Neural crest cell (in vitro differentiated cells): Measurements from ENCODE around the gene PGM1. TPM values are rescaled to one million over a fixed set of nuclear protein-coding genes. Genes with fewer than 3 reads are reported as not detected.

Experiments used
- DNase-seq: peaks from one replicate; pipeline ENCODE4 v3.0.0; 2021; ENCODE audit warnings: low read depth, mixed read lengths, low spot score
- H3K27ac Mint-ChIP-seq: one replicate; pipeline ENCODE4 v1.8.0; 2021; ENCODE audit warnings: mild to moderate bottlenecking, mixed read lengths; ENCODE audit not compliant: unreplicated experiment
- H3K27me3 Mint-ChIP-seq: 2 replicates; pipeline ENCODE4 v1.8.0; 2021; ENCODE audit warnings: low read depth, mild to moderate bottlenecking, mixed read lengths
- H3K36me3 Mint-ChIP-seq: 2 replicates; pipeline ENCODE4 v1.8.0; 2021; ENCODE audit warnings: low read depth, mild to moderate bottlenecking, mixed read lengths
- H3K4me1 Mint-ChIP-seq: 2 replicates; pipeline ENCODE4 v1.8.0; 2021; ENCODE audit warnings: mixed read lengths
- H3K4me3 Mint-ChIP-seq: one replicate; pipeline ENCODE4 v1.8.0; 2021; ENCODE audit warnings: mild to moderate bottlenecking, mixed read lengths
- H3K9me3 Mint-ChIP-seq: 2 replicates; pipeline ENCODE4 v1.8.0; 2021; ENCODE audit warnings: mixed read lengths
- total RNA-seq: library from RNA; stranded (reverse); gene quantifications from 2 replicates; pipeline ENCODE4 v1.2.1, GENCODE V29; 2021
- TF ChIP-seq, protein P1 (sequence below): fragments of 200-600 bp; sonication (generic); conservative IDR thresholded peaks from 2 replicates; pipeline ENCODE4 v1.5.0; 2021; ENCODE audit warnings: antibody characterized with exemption, mild to moderate bottlenecking

The PGM1 gene
- total RNA-seq, 1 donor from 2014 or later = 35.3 TPM

DNA sequence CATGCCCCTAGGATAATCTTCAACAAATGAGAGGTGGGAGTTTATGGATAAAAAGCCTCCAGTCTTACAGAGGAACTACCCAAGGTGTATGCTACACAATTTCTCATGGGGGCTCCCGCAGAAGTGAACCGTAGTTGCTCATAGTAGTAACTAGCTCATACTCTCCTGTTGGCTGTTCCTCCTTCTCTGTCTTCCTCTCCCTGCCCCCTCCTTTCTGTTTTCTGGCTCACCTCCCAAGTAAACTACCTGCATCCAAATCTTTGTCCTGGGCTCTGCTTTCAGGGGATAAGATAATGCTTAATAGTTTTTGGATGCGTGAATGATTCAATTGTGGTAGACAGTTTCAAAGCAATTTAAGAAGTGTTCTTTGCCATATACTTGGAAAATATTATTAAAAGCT, 90.5 kb downstream of the PGM1 start:
- DNase-seq = no peak
- Mint-ChIP-seq H3K27me3 (no peaks in the 10 kb centered on the region), H3K4me1 (peaks cover 4% of the 10 kb centered on the region), H3K36me3 (no peaks in the 10 kb centered on the region), H3K9me3 (peaks cover 8% of the 10 kb centered on the region), H3K4me3 (no peak overlapping the region), H3K27ac (no peak overlapping the region)
- TF ChIP-seq, protein P1, sequence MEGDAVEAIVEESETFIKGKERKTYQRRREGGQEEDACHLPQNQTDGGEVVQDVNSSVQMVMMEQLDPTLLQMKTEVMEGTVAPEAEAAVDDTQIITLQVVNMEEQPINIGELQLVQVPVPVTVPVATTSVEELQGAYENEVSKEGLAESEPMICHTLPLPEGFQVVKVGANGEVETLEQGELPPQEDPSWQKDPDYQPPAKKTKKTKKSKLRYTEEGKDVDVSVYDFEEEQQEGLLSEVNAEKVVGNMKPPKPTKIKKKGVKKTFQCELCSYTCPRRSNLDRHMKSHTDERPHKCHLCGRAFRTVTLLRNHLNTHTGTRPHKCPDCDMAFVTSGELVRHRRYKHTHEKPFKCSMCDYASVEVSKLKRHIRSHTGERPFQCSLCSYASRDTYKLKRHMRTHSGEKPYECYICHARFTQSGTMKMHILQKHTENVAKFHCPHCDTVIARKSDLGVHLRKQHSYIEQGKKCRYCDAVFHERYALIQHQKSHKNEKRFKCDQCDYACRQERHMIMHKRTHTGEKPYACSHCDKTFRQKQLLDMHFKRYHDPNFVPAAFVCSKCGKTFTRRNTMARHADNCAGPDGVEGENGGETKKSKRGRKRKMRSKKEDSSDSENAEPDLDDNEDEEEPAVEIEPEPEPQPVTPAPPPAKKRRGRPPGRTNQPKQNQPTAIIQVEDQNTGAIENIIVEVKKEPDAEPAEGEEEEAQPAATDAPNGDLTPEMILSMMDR = no peak

DNA sequence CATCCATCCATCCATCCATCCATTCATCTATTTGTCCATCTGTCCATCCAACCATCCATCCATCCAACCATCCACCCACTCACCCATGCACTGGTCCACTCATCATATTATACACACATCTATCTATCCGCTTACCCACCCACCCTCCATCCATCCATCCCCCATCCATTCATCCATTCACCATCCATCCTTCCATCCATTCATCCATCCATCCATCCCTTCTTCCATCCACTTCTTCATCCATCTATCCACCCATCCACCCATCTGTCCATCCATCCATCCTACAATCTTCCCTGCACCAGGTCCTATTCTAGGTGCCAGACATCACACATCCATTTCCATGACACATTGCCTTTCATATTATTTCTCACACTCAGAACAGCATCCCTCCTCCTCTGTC, 93.5 kb downstream of the PGM1 start:
- Mint-ChIP-seq H3K4me3 (no peak overlapping the region), H3K36me3 (no peaks in the 10 kb centered on the region), H3K27me3 (no peaks in the 10 kb centered on the region), H3K27ac (no peak overlapping the region), H3K9me3 (peaks cover 5% of the 10 kb centered on the region), H3K4me1 (peaks cover 7% of the 10 kb centered on the region)
- TF ChIP-seq, protein P1 = no peak
- no peak for DNase-seq

DNA sequence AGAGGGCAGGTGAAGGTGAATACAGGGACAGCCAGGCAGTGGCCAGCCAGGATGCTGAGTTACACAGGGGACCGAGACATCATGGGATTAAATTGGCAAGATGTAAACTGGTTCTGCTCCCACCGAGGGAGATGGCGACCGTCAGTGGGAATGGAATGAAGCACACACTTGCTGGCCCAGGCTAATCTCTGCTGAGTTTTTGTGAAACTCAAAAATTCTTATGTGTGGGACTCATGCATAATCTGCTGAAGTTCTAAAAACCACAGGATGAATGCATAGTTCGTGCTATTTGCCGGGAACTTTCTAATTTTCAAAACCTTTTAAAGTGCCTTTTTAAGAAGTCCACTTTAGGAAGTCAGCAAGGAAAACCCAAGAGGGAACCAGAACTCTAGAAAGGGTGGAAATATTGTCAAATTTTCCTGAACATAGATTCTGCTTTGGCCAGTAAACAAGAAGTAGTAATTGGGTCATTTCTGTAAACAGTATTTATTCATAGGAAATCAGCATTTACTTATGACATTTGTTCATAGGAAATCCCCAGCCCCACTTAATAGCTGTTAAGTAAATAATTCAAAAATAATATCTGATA, 95.2 kb downstream of the PGM1 start:
- DNase-seq = no peak
- Mint-ChIP-seq H3K27me3 (no peaks in the 10 kb centered on the region), H3K36me3 (no peaks in the 10 kb centered on the region), H3K4me3 (no peak overlapping the region), H3K27ac (no peak overlapping the region), H3K9me3 (peaks cover 5% of the 10 kb centered on the region), H3K4me1 (peaks cover 13% of the 10 kb centered on the region)
- TF ChIP-seq, protein P1 = no peak

DNA sequence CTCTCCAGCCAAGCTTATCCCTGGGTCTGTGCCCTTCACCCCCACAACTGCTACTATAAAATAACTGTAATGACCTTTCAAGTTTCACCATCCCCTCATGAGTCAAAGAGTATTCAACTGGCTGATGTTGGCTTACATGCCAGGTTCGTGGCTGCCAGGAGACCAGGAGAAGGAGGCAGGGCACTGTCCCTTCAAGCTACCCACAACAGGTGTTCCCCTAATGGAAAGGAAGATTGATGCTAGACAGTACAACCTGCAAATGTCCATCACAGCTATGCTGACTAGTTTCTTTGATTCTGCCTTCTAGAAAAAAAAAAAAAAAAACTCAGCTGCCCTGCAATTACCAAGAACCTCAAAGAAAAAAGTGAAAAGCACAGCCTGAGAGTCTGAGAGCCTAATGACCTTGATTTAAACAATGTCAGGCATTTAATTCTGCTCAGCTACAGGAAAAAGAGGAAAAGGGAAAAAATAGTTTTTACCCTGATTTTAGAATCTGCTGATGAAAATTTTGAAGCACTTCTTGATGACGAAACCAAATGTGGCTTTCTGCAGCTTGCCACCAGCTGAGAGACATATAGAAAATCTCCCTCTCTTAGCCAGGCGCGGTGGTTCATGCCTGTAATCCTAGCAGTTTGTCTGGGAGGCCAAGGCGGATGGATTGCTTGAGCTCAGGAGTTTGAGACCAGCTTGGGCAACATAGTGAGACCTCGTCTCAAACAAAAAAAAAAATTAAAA, 97.9 kb downstream of the PGM1 start:
- TF ChIP-seq, protein P1 = no peak
- H3K27me3 Mint-ChIP-seq = no peaks in the 10 kb centered on the region
- DNase-seq = no peak
- H3K4me1 Mint-ChIP-seq = peaks cover 13% of the 10 kb centered on the region
- no peak overlapping the region for H3K4me3 Mint-ChIP-seq
- peaks cover 5% of the 10 kb centered on the region for H3K9me3 Mint-ChIP-seq
- no peaks in the 10 kb centered on the region for H3K36me3 Mint-ChIP-seq
- H3K27ac Mint-ChIP-seq = no peak overlapping the region

DNA sequence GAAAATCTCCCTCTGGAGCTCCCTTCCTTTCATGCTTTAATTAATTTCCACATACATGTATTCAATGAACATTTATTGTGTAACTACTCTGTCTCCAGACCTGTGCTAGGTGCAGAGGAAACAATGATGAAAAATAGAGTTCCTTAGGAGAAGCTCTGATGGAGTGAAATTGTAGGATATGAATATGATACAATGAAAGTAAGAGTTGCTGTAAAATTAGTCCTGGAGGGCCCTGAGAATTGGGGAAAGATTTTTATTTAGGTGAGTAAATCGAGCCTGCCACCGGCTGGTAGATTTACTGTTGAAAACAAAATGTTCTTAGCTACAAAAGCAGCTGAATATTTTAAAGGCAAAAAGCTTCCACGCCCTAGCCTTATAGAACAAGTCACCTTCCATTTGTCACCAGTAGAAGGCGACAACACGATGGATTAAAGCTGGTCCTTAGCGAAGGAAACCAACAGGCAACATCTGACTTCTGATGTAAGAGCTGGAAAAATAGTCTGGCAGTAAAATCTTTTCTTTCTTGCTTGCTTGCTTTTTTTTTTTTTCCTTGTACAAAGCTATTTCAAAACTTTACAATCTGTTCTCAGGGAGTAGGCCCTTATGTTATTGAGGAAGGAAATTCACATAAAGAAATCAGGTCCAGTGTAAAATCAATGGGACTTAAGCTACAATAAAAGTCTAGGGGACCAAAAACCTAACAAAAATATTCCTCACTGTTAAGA, 98.7 kb downstream of the PGM1 start:
- H3K4me1 Mint-ChIP-seq = peaks cover 9% of the 10 kb centered on the region
- H3K9me3 Mint-ChIP-seq = peaks cover under 1% of the 10 kb centered on the region
- H3K27ac Mint-ChIP-seq = no peak overlapping the region
- DNase-seq = peak; percentile 40
- no peaks in the 10 kb centered on the region for H3K27me3 Mint-ChIP-seq
- H3K4me3 Mint-ChIP-seq = no peak overlapping the region
- TF ChIP-seq, protein P1 = peak; percentile 88
- H3K36me3 Mint-ChIP-seq = no peaks in the 10 kb centered on the region
